HEK293 (cell line): ENCODE data around the gene RGL2.
A peak's percentile ranks its signal among the peaks of the same experiment; 100 is the strongest.
"Not testable (repeated sequence)": the region's sequence is repeated elsewhere in the genome, so short reads cannot be mapped to it uniquely, and the experiment has no call there.

Experiments used
- CTCF ChIA-PET: fragments of 350-600 bp; formaldehyde crosslinking; extraction: SDS; loops from one replicate; lab custom pipeline; 2021; ENCODE audit warnings: antibody characterized with exemption; lab: Yijun Ruan, JAX
- POLR2A ChIA-PET: fragments of 300-600 bp; formaldehyde crosslinking; extraction: SDS; loops from one replicate; lab custom pipeline; 2020; ENCODE audit warnings: antibody characterized with exemption, inconsistent platforms; lab: Yijun Ruan, JAX
- H3K27ac ChIP-seq: fragments of 200-500 bp; sonication (Bioruptor generic); 2 replicates; pipeline ENCODE4 v1.5.1; 2014; ENCODE audit warnings: low read depth, low read length, control low read depth, inconsistent platforms; ENCODE audit errors: extremely low read depth
- H3K36me3 ChIP-seq, 2 experiments: fragments of 200-500 bp in 1 of 2; sonication (Bioruptor generic) in 1 of 2; 1 replicate in 1 of 2; 2 replicates in 1 of 2; pipeline ENCODE4 v1.5.1; 2014 to 2017; ENCODE audit warnings: inconsistent platforms in 2 of 2, low read length in 2 of 2; ENCODE audit not compliant: control insufficient read depth in 2 of 2, insufficient read depth in 1 of 2
- H3K4me1 ChIP-seq: fragments of 200-500 bp; sonication (Bioruptor generic); 2 replicates; pipeline ENCODE4 v1.5.1; 2014; ENCODE audit warnings: mild to moderate bottlenecking, low read length, inconsistent platforms; ENCODE audit not compliant: control insufficient read depth, insufficient read depth
- H3K4me3 ChIP-seq: 2 replicates; pipeline ENCODE4 v1.5.1; 2011; ENCODE audit warnings: low read depth, mild to moderate bottlenecking, control low read depth, low read length, moderate library complexity
- H3K9me3 ChIP-seq: fragments of 200-500 bp; sonication (Bioruptor generic); 2 replicates; pipeline ENCODE4 v1.5.1; 2014; ENCODE audit warnings: low read depth, low read length, inconsistent platforms; ENCODE audit not compliant: control insufficient read depth, insufficient read depth
- HOXA7 ChIP-seq: sonication (generic); formaldehyde crosslinking; IDR thresholded peaks from 2 replicates; pipeline ENCODE4 v1.8.1; 2022; ENCODE audit warnings: missing genetic modification reagents, borderline replicate concordance
- KLF1 ChIP-seq: fragments of 450-650 bp; formaldehyde crosslinking; IDR thresholded peaks from 2 replicates; pipeline ENCODE4 v1.5.1; 2016; ENCODE audit warnings: missing biosample characterization, missing genetic modification characterization
- KLF16 ChIP-seq: fragments of 450-650 bp; formaldehyde crosslinking; IDR thresholded peaks from 2 replicates; pipeline ENCODE4 v1.5.1; 2017; ENCODE audit warnings: missing biosample characterization, missing genetic modification characterization
- ZBTB11 ChIP-seq: fragments of 450-650 bp; formaldehyde crosslinking; conservative IDR thresholded peaks from 2 replicates; pipeline ENCODE4 v1.5.1; 2016; ENCODE audit warnings: low read depth, missing biosample characterization, missing genetic modification characterization
- ZBTB48 ChIP-seq: fragments of 450-650 bp; formaldehyde crosslinking; IDR thresholded peaks from 2 replicates; pipeline ENCODE4 v1.5.1; 2016; ENCODE audit warnings: missing biosample characterization, missing genetic modification characterization
- ZNF133 ChIP-seq: fragments of 450-650 bp; formaldehyde crosslinking; IDR thresholded peaks from 2 replicates; pipeline ENCODE4 v1.5.1; 2016; ENCODE audit warnings: missing biosample characterization, missing genetic modification characterization
- ZNF155 ChIP-seq: fragments of 450-650 bp; formaldehyde crosslinking; IDR thresholded peaks from 2 replicates; pipeline ENCODE4 v1.5.1; 2016; ENCODE audit warnings: missing biosample characterization, missing genetic modification characterization
- ZNF174 ChIP-seq: fragments of 450-650 bp; formaldehyde crosslinking; IDR thresholded peaks from 2 replicates; pipeline ENCODE4 v1.5.0; 2017; ENCODE audit warnings: missing biosample characterization, mild to moderate bottlenecking, missing genetic modification characterization
- ZNF266 ChIP-seq: fragments of 450-650 bp; formaldehyde crosslinking; IDR thresholded peaks from 2 replicates; pipeline ENCODE4 v1.5.1; 2016; ENCODE audit warnings: missing biosample characterization, missing genetic modification characterization, low read depth
- ZNF404 ChIP-seq: fragments of 450-650 bp; formaldehyde crosslinking; IDR thresholded peaks from 2 replicates; pipeline ENCODE4 v1.5.1; 2017; ENCODE audit warnings: missing biosample characterization, missing genetic modification characterization
- ZNF423 ChIP-seq: fragments of 450-650 bp; formaldehyde crosslinking; IDR thresholded peaks from 2 replicates; pipeline ENCODE4 v1.5.1; 2016; ENCODE audit warnings: missing biosample characterization, missing genetic modification characterization
- ZNF488 ChIP-seq: fragments of 450-650 bp; formaldehyde crosslinking; IDR thresholded peaks from 2 replicates; pipeline ENCODE4 v1.5.1; 2016; ENCODE audit warnings: missing biosample characterization, missing genetic modification characterization
- ZNF501 ChIP-seq: fragments of 450-650 bp; formaldehyde crosslinking; IDR thresholded peaks from 2 replicates; pipeline ENCODE4 v1.5.1; 2016; ENCODE audit warnings: missing biosample characterization, missing genetic modification characterization
- ZNF561 ChIP-seq: fragments of 450-650 bp; IDR thresholded peaks from 2 replicates; pipeline ENCODE4 v1.5.1; 2018; ENCODE audit warnings: missing biosample characterization, missing genetic modification characterization, borderline replicate concordance
- ZNF580 ChIP-seq: fragments of 450-650 bp; formaldehyde crosslinking; IDR thresholded peaks from 2 replicates; pipeline ENCODE4 v1.5.1; 2016; ENCODE audit warnings: missing biosample characterization, missing genetic modification characterization
- ZNF621 ChIP-seq: fragments of 450-650 bp; formaldehyde crosslinking; IDR thresholded peaks from 2 replicates; pipeline ENCODE4 v1.5.1; 2017; ENCODE audit warnings: missing biosample characterization, missing genetic modification characterization
- ZNF626 ChIP-seq: fragments of 450-650 bp; sonication (Bioruptor Pico); formaldehyde crosslinking; IDR thresholded peaks from 2 replicates; pipeline ENCODE4 v1.5.1; 2018; ENCODE audit warnings: missing biosample characterization, missing genetic modification characterization, inconsistent platforms
- ZNF660 ChIP-seq: fragments of 450-650 bp; IDR thresholded peaks from 2 replicates; pipeline ENCODE4 v1.5.1; 2018; ENCODE audit warnings: missing biosample characterization, mild to moderate bottlenecking, missing genetic modification characterization
- ZNF701 ChIP-seq: fragments of 450-650 bp; formaldehyde crosslinking; IDR thresholded peaks from 2 replicates; pipeline ENCODE4 v1.5.1; 2016; ENCODE audit warnings: missing biosample characterization, missing genetic modification characterization
- ZSCAN18 ChIP-seq: fragments of 450-650 bp; formaldehyde crosslinking; IDR thresholded peaks from 2 replicates; pipeline ENCODE4 v1.5.1; 2016; ENCODE audit warnings: missing biosample characterization, missing genetic modification characterization
- ZSCAN4 ChIP-seq: fragments of 450-650 bp; formaldehyde crosslinking; IDR thresholded peaks from 2 replicates; pipeline ENCODE4 v1.5.1; 2017; ENCODE audit warnings: missing biosample characterization, missing genetic modification characterization

The RGL2 gene

GRCh38 chr6:33344701-33345697 lies 46.3 kb upstream of the RGL2 start (continued):
- TF ChIP-seq ZNF488 (tag by site-specific recombination) (no peak), ZNF404 (tag by site-specific recombination) (no peak), ZNF561 (peak; percentile 69), KLF1 (tag by site-specific recombination) (peak; percentile 56), ZSCAN4 (tag by site-specific recombination) (no peak), ZNF621 (tag by site-specific recombination) (no peak), ZNF626 (no peak), ZBTB11 (0 out of 2 replicates have a peak, but pooled peaks have one; percentile 14), ZNF501 (tag by site-specific recombination) (no peak), HOXA7 (CRISPR knock-in tag) (no peak), ZNF133 (tag by site-specific recombination) (no peak), ZNF660 (tag by site-specific recombination) (no peak; the same call in 1 of the 2 replicates), ZNF155 (tag by site-specific recombination) (no peak), ZNF701 (tag by site-specific recombination) (no peak), KLF16 (tag by site-specific recombination) (no peak), ZNF423 (tag by site-specific recombination) (no peak), ZSCAN18 (tag by site-specific recombination) (no peak)
- TF ChIP-seq, all 188 proteins: peak for 50

GRCh38 chr6:33343953-33344611 lies 45.3 kb upstream of the RGL2 start:
- no peaks in the 10 kb centered on the region for H3K36me3 ChIP-seq
- POLR2A ChIA-PET: interaction anchor here (0.7 to 3.2 kb wide), 4 partner anchors 26 to 45 kb away, joined by 4 to 22 read pairs (median 7); partner anchors contain the start of genes RGL2, TAPBP and ZBTB22
- no peak overlapping the region for H3K4me3 ChIP-seq
- no peak overlapping the region for H3K27ac ChIP-seq
- CTCF ChIA-PET: interaction anchor here (0.6 to 3.3 kb wide), 16 partner anchors 8 to 220 kb away, joined by 3 to 30 read pairs (median 6); partner anchors contain the start of gene ZBTB22
- TF ChIP-seq ZNF580 (tag by site-specific recombination) (no peak), ZNF266 (tag by site-specific recombination) (no peak), ZNF174 (tag by site-specific recombination) (no peak), ZBTB48 (tag by site-specific recombination) (no peak), ZNF626 (no peak)
- H3K9me3 ChIP-seq: no peaks in the 10 kb centered on the region
- peaks cover 4% of the 10 kb centered on the region for H3K4me1 ChIP-seq

- not testable (repeated sequence) for H3K36me3 ChIP-seq, H3K9me3 ChIP-seq, H3K27ac ChIP-seq, H3K4me1 ChIP-seq, H3K4me3 ChIP-seq
- ChIA-PET POLR2A (interaction anchor here (0.7 to 3.2 kb wide), 3 partner anchors 26 to 41 kb away, joined by 4 to 22 read pairs (median 7); partner anchors contain the start of genes TAPBP and ZBTB22), CTCF (interaction anchor here (1.2 to 3.3 kb wide), 7 partner anchors 7 to 64 kb away, joined by 5 to 30 read pairs (median 8); a partner anchor contains a TSS)
Measured at GRCh38 chr6:33343606-33343952, 44.8 kb upstream of the RGL2 start.
